Left kidney (tissue), 2 donors: ENCODE measurements around the gene DRC7. TPM values are rescaled to one million over a fixed set of nuclear protein-coding genes. Genes with fewer than 3 reads are reported as not detected.
"Not testable (repeated sequence)": the region's sequence is repeated elsewhere in the genome, so short reads cannot be mapped to it uniquely, and the experiment has no call there.

Experiments used
- DNase-seq: peaks from one replicate; pipeline ENCODE4 v3.0.0-alpha.2; 2013
- polyA plus RNA-seq: library from polyadenylated mRNA; unstranded; fragments of 120-200 nt; gene quantifications from one replicate; pipeline ENCODE4 v1.2.1, GENCODE V29; 2013; ENCODE audit not compliant: insufficient read length

The DRC7 gene
- polyA plus RNA-seq, 1 donor: 3.4 TPM

DNA sequence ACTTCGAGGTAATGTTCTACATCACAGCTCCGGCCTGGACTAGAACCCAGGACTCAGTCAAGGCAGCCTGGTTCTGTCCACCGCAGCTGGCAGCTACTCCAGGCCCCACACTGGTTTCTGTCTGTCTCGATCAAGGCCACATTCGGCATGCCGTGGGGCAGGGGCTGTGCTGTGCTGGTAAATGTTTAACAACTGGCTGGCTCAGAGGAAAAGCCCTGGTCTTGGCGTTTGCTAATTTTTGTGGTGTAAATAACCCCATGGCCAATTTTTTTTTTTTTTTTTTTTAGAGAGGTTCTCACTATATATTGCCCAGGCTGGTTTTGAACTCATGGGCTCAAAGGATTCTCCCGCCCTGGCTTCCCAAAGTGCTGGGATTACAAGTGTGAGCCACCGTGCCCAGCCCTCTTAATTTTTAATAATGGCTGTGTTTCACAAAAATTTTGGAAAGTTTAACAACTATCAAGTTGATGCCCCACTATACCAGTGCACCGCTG lies 328 bp upstream of the DRC7 start:
- DNase-seq: no peak

- no peak for DNase-seq
Measured at GRCh38 chr16:57695680-57696069, 1.1 kb downstream of the DRC7 start.

- DNase-seq: no peak
Measured at GRCh38 chr16:57696240-57696639, 1.6 kb downstream of the DRC7 start.

- DNase-seq: no peak
Measured at GRCh38 chr16:57697896-57698537, 3.4 kb downstream of the DRC7 start.

DNA sequence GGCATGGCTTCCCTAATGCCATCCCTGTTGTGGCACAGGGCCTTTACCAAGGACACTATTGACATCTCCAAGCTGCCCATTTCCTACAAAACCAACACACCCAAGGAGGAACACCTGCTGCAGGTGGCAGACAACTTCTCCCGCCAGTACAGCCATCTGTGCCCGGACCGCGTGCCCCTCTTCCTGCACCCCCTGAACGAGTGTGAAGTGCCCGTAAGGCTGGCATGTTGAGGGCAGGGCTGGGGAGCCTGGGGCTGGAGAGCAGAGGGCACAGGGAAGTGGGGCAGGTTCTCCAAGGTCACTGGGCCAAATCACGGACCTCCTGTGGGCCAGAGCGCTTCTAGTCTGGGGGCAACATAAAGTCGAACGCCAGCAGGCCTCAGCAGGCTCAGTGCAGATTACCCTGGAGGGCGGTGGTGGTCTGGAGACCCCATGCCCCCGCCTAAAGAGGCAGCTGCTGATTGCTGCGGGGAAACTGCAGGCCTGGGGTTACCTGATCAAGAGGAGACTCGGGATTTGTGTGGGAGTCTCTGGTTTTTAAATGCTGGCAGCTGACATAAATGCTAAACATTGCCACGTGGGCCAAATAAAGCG lies 4.3 kb downstream of the DRC7 start:
- no peak for DNase-seq

GRCh38 chr16:57699481-57699880 lies 4.9 kb downstream of the DRC7 start:
- no peak for DNase-seq

- DNase-seq: no peak
Measured at GRCh38 chr16:57699899-57700298, 5.3 kb downstream of the DRC7 start.

DNA sequence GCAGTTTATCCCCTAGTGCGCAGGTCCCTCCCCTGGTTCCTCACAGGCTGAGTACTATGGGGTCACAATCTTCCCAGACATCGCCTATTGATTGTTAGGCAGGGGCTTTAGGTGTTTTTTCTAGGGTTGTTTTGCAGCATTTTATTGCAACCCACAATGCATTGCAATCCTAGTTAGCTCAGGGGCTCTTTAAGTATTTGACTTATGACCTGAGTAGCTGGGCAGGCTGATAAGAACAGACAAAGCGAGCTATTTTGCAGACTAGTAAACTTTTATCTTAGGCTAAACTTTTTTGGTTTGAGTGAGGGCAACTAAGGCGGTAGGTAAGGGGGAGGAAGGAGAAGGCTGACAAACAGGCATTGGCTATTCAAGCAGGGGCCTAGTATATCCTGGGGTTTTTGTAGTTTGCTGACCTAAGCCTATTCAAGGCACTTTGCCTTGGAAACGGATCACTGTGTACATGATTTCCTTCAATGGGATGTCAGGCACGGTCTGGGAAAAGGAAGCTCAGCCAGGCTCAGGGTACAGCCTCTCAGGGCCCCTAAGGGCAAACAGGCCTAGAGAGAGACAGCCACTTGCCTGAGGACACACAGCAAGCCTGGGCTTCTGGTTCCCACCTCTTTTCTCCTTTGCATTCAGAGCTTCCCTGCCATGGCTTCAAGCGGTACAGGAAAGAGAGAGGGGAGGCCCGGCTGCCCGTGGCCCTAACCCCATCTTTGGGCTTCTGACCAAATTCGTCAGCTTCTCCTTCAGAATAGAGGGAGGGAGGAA lies 6.4 kb downstream of the DRC7 start:
- DNase-seq: no peak

- no peak for DNase-seq
Measured at GRCh38 chr16:57701759-57702371, 7.3 kb downstream of the DRC7 start.

- no peak for DNase-seq
Measured at GRCh38 chr16:57703416-57704010, 8.9 kb downstream of the DRC7 start.

DNA sequence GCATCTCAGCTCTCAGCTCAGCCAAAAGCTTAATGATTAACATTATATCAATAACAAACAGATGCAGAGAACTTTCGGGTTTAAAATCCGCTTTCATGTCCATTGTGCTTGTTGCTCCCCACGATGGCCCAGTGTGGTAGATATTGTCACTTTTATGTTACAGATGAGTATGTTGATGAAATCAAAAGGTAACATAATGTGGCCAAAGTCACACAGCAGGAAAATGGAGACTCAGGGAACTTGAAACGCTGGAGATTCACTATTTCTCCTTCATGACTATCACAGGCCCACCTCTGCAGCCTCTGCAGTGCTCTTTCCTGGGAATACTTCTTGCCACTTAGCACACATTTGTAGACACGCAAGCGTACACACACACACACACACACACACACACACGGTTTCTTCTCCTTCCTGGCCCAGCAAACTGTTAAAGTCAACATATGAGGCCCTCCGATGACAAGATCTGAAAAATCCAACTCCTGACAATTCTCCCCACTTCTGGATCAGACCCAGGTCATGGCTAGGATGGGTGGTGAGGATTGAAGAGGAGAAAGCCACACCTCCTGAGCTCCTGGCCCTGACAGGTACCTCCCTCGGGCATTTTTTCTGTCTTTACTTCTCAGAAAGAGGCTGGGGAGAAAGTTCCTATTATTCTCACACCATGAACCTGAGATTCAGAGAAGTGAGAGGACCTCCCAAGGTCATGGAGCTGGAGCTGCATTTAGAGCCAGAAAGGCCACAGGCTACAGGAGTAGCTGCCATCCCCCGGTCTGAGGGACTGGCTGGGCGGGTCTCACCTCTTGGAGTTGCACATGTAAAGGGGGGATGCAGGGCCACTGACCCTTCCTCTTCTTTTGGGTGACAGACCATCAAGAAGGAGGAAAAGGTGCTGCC lies 9.7 kb downstream of the DRC7 start:
- DNase-seq: no peak

GRCh38 chr16:57704905-57705852 lies 10.6 kb downstream of the DRC7 start:
- no peak for DNase-seq

GRCh38 chr16:57706717-57707116 lies 12.1 kb downstream of the DRC7 start:
- DNase-seq: no peak

- no peak for DNase-seq
Measured at GRCh38 chr16:57707331-57707730, 12.7 kb downstream of the DRC7 start.

GRCh38 chr16:57708168-57708567 lies 13.6 kb downstream of the DRC7 start:
- DNase-seq: no peak

- DNase-seq: no peak
Measured at GRCh38 chr16:57709663-57710062, 15.1 kb downstream of the DRC7 start.

- DNase-seq: no peak
Measured at GRCh38 chr16:57711346-57711745, 16.7 kb downstream of the DRC7 start.

GRCh38 chr16:57711993-57712392 lies 17.4 kb downstream of the DRC7 start:
- DNase-seq: no peak

DNA sequence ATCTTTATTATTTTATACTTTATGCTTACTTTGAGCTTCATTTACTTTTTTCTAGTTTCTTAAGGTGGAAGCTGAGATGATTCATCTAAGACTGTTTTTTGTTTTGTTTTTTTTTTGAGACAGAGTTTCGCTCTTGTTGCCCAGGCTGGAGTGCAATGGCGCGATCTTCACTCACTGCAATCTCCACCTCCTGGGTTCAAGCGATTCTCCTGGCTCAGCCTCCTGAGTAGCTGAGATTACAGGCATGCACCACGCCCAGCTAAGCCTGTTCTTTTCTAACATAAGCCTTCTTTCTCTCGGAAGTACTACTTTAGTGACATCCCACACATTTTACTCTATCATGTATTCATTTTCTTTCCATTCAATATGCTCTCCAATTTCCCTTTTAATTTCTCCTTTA lies 18.0 kb downstream of the DRC7 start:
- not testable (repeated sequence) for DNase-seq

GRCh38 chr16:57713596-57713995 lies 19.0 kb downstream of the DRC7 start:
- no peak for DNase-seq
